ENCODE measurements around the gene ATL2. TPM values are rescaled to one million over a fixed set of nuclear protein-coding genes. Genes with fewer than 3 reads are reported as not detected.

ATL2 gene
- 47.9 and 62.6 TPM in 2 replicates for total RNA-seq

GRCh38 chr2:38377050-38377828, at the start of gene ATL2:
TSS of gene ATL2 (minus strand) at chr2:38377273. CDS start at chr2:38377260, 13 bp downstream.

Other genes starting within 250 kb of the ATL2 start
- gene HNRNPLL, start 225.7 kb upstream of the ATL2 start, total RNA-seq, result 24.1 and 31.7 TPM in 2 replicates

Measured in hair follicular keratinocyte (primary cell).